ENCODE measurements around the gene C1orf21. TPM values are rescaled to one million over a fixed set of nuclear protein-coding genes. Genes with fewer than 3 reads are reported as not detected.

The C1orf21 gene
- total RNA-seq, 2 donors from 2014 or later: 68.1 to 81.1 TPM

DNA sequence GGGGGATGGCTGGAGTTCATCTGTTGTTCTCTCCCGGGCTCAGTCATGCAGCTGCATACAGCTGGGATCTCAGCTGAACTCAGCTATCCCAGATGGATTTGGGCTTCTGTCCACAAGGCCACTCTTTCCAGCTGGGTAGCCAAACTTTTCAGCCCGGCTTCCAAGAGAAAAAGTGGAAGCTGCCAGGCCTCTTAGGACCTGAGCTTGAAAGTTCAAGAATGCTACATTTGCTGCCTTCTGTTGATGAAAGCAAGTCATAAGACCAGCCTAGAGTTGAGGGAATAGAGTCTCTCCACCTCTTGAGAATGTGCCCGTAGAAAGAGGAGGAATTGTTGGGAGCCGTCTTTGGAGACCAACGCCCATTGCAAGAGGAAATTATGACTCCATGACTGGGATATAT is 95.3 kb downstream of the C1orf21 start:
- DNase-seq: peak; percentile 64
- Histone ChIP-seq H3K27ac (peak overlapping the region; percentile 10), H3K36me3 (no peaks in the 10 kb centered on the region), H3K9me3 (no peaks in the 10 kb centered on the region), H3K9ac (ENCODE audit: low read depth in 2 of 2, low read length in 2 of 2) (no peak overlapping the region), H3K4me3 (no peak overlapping the region), H3K27me3 (no peaks in the 10 kb centered on the region), H3K4me1 (peaks cover 13% of the 10 kb centered on the region)
- intact Hi-C loops (cut with DNase I): no loop called here
- TF ChIP-seq, protein P1, sequence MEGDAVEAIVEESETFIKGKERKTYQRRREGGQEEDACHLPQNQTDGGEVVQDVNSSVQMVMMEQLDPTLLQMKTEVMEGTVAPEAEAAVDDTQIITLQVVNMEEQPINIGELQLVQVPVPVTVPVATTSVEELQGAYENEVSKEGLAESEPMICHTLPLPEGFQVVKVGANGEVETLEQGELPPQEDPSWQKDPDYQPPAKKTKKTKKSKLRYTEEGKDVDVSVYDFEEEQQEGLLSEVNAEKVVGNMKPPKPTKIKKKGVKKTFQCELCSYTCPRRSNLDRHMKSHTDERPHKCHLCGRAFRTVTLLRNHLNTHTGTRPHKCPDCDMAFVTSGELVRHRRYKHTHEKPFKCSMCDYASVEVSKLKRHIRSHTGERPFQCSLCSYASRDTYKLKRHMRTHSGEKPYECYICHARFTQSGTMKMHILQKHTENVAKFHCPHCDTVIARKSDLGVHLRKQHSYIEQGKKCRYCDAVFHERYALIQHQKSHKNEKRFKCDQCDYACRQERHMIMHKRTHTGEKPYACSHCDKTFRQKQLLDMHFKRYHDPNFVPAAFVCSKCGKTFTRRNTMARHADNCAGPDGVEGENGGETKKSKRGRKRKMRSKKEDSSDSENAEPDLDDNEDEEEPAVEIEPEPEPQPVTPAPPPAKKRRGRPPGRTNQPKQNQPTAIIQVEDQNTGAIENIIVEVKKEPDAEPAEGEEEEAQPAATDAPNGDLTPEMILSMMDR (IDR thresholded peaks at IDR 0.05): no peak

GRCh38 chr1:184483101-184483683 is 96.4 kb downstream of the C1orf21 start:
- DNase-seq: no peak

GRCh38 chr1:184485751-184486723 is 99.2 kb downstream of the C1orf21 start:
- Histone ChIP-seq H3K9ac (ENCODE audit: low read depth in 2 of 2, low read length in 2 of 2) (peak overlapping the region in 1 of 2 donors; percentile 13), H3K27me3 (no peaks in the 10 kb centered on the region), H3K27ac (peak overlapping the region; percentile 51), H3K9me3 (no peaks in the 10 kb centered on the region), H3K4me1 (peaks cover 25% of the 10 kb centered on the region), H3K4me3 (no peak overlapping the region), H3K36me3 (no peaks in the 10 kb centered on the region)
- intact Hi-C loops (cut with DNase I): no loop called here
- no peak for DNase-seq
- TF ChIP-seq, protein P1 (IDR thresholded peaks at IDR 0.05): no peak

More at GRCh38 chr1:184483101-184483683, 96.4 kb downstream of the C1orf21 start:
- Histone ChIP-seq H3K27me3 (no peaks in the 10 kb centered on the region), H3K4me1 (peaks cover 13% of the 10 kb centered on the region), H3K27ac (peak overlapping the region; percentile 51), H3K36me3 (no peaks in the 10 kb centered on the region), H3K9me3 (no peaks in the 10 kb centered on the region), H3K4me3 (no peak overlapping the region), H3K9ac (ENCODE audit: low read depth in 2 of 2, low read length in 2 of 2) (peak overlapping the region in 1 of 2 donors; percentile 21)
- intact Hi-C loops (cut with DNase I): no loop called here
- TF ChIP-seq, protein P1 (IDR thresholded peaks at IDR 0.05): no peak

DNA sequence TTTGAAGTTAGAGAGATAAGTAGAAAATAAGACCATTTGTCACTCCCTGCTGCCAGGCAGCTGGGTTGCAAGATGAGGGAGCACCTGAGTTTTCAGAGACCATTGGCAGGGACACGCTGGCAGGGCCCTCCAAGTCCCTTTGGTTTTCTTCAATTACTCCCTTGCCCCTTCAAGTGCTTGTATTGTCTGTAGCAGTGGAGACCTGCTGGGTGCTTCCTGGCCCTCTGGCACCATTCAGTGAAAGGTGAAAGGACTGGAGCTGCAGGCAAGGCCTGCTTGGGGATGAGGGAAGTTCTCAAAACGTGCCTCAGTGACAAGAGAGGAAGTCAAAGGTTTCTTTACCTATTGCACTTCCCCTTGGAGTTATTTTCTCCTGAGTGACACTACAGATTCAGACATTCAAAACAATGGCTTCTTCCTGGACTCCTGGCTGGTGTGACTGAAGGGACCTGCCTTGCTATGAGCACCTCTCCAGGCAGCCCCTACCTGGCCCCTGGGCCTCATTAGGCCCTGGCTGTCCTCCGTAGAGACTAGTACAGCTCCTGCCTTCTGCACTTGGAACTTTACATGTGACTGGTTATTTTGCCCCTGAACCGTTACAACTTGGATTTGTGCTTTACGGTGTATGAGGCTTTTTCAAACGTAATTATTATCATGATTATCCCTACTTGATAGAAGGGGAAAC is 100.1 kb downstream of the C1orf21 start:
- Histone ChIP-seq H3K9me3 (no peaks in the 10 kb centered on the region), H3K27me3 (no peaks in the 10 kb centered on the region), H3K4me3 (no peak overlapping the region), H3K4me1 (peaks cover 34% of the 10 kb centered on the region), H3K36me3 (no peaks in the 10 kb centered on the region), H3K9ac (ENCODE audit: low read depth in 2 of 2, low read length in 2 of 2) (no peak overlapping the region), H3K27ac (peak overlapping the region; percentile 51)
- intact Hi-C loops (cut with DNase I): no loop called here
- TF ChIP-seq, protein P1 (IDR thresholded peaks at IDR 0.05): no peak
- DNase-seq: no peak

DNA sequence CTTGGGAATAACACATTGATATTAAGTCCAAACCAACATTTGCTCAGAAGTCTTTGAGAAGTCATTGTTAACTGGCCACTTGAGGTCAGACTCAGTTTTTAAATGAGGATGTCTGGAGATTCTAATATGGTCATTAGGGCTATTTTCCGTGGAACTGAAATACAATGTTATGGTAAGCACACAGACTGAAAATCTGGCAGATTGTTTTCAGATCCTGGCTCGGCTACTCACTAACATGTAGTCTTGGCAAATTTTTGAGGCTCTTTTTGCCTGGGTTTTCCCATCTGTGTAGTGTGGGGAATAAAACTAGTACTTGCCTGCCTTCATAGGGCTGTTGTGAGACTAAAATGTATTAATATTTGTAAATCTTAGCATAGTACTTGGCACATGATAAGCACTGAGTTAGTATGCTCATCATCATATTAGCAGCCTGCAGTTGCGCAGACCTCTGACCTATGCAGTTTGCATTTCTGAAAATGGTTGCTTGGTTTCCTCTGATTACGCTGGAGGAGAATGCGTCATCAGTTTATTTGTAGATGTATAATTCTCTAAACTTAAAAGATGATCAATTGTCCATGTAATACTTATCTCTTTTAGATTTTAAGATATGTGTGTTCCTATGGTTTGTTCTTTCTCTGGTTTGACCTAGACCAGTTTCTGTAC is 100.8 kb downstream of the C1orf21 start:
- Histone ChIP-seq H3K27me3 (no peaks in the 10 kb centered on the region), H3K9ac (ENCODE audit: low read depth in 2 of 2, low read length in 2 of 2) (no peak overlapping the region), H3K27ac (no peak overlapping the region), H3K4me1 (peaks cover 38% of the 10 kb centered on the region), H3K4me3 (no peak overlapping the region), H3K36me3 (no peaks in the 10 kb centered on the region), H3K9me3 (no peaks in the 10 kb centered on the region)
- intact Hi-C loops (cut with DNase I): no loop called here
- TF ChIP-seq, protein P1 (IDR thresholded peaks at IDR 0.05): no peak
- no peak for DNase-seq
